BJ (cell line): ENCODE data around the gene GFPT2. TPM values are rescaled to one million over a fixed set of nuclear protein-coding genes. Genes with fewer than 3 reads are reported as not detected.

ENCODE experiments used
- CTCF ChIA-PET: fragments of 350-600 bp; formaldehyde crosslinking; extraction: SDS; loops from one replicate; lab custom pipeline; 2021; ENCODE audit warnings: antibody characterized with exemption, inconsistent platforms; lab: Yijun Ruan, JAX
- POLR2A ChIA-PET: fragments of 300-600 bp; sonication (Branson Sonifier 250); formaldehyde crosslinking; extraction: SDS; loops from one replicate; lab custom pipeline; 2021; ENCODE audit warnings: antibody characterized with exemption; lab: Charles Lee
- DNase-seq: peaks from one replicate; pipeline ENCODE4 v3.0.0-alpha.2; 2011; ENCODE audit warnings: low read depth
- H3K27me3 ChIP-seq: 2 replicates; pipeline ENCODE4 v1.6.0; 2011; ENCODE audit warnings: low read length; ENCODE audit not compliant: control insufficient read depth, insufficient read depth
- H3K36me3 ChIP-seq: 2 replicates; pipeline ENCODE4 v1.5.1; 2011; ENCODE audit warnings: low read length; ENCODE audit not compliant: control insufficient read depth, insufficient read depth
- H3K4me3 ChIP-seq: 2 replicates; pipeline ENCODE4 v1.5.1; 2011; ENCODE audit warnings: low read depth, mild to moderate bottlenecking, control low read depth, low read length
- polyA plus RNA-seq: library from polyadenylated mRNA; depleted of rRNA; stranded (reverse); fragments of >200 nt; gene quantifications from 2 replicates; pipeline ENCODE4 v1.2.3, GENCODE V29; 2011
- TF ChIP-seq, protein P1 (sequence below): IDR thresholded peaks from 2 replicates; pipeline ENCODE4 v1.5.1; 2011; ENCODE audit warnings: low read depth, mild to moderate bottlenecking, control low read depth, inconsistent platforms, low read length, moderate library complexity; ENCODE audit not compliant: insufficient read depth

Gene GFPT2
- polyA plus RNA-seq, 1 experiment, result 6.1 TPM

DNA sequence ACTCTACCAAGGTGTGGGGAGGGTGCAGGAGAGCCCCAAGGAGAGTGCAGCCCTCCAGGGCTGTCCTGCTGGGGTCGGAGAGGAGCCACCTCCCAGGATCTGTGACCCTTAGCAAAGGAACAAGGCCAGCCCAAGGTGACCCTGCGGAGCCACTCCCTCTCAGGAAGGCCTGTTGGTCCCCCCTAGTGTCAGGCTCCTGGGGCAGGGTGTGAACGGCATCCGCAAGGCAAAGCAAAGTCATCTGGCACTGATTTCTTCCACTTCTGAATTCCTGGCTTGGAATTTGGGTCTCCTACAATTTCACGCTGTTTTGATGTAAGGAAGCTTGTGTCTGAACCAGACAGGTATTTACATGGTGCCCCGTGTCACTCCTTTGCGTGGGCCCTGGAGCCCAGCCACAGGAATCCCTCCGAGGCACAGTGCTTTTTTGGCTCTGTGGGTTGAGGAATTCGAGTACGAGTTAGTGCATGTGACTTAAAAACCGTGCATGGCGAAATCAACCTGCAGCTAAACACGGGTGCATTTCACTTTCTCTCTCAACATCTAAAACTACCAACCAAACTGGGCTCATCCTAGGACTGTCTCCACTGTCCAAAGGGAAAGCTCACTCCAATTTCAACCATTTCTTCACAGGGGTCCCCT is 24.5 kb upstream of the GFPT2 start:
- CTCF ChIA-PET, result no interaction called here
- Histone ChIP-seq H3K36me3 (no peaks in the 10 kb centered on the region), H3K4me3 (no peak overlapping the region), H3K27me3 (no peaks in the 10 kb centered on the region)
- DNase-seq, result no peak
- TF ChIP-seq, protein P1, sequence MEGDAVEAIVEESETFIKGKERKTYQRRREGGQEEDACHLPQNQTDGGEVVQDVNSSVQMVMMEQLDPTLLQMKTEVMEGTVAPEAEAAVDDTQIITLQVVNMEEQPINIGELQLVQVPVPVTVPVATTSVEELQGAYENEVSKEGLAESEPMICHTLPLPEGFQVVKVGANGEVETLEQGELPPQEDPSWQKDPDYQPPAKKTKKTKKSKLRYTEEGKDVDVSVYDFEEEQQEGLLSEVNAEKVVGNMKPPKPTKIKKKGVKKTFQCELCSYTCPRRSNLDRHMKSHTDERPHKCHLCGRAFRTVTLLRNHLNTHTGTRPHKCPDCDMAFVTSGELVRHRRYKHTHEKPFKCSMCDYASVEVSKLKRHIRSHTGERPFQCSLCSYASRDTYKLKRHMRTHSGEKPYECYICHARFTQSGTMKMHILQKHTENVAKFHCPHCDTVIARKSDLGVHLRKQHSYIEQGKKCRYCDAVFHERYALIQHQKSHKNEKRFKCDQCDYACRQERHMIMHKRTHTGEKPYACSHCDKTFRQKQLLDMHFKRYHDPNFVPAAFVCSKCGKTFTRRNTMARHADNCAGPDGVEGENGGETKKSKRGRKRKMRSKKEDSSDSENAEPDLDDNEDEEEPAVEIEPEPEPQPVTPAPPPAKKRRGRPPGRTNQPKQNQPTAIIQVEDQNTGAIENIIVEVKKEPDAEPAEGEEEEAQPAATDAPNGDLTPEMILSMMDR, result no peak
- POLR2A ChIA-PET, result no interaction called here

DNA sequence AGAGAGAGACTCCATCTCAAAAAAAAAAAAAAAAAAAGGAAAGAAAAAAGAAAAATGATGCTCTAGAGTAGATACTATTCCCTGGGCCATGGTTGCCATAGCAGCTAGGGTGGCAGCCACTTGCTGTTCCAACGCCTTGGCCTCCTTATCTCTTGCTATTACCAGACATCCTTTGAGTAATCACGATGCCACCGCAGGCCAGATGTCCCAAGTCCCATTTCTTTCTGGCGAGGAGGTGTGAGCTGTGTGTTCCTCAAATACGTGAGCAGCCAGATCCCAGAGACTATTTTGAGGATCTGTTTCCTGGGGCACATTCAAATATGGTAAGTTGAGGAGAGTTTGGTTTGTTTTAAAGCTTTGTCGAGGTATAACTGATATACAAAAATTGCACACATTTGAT is 23.4 kb upstream of the GFPT2 start:
- no peaks in the 10 kb centered on the region for H3K36me3 ChIP-seq
- ChIA-PET POLR2A (no interaction called here), CTCF (interaction anchor here (1.1 kb wide), 1 partner anchor 94 kb away, joined by 3 read pairs; no protein-coding TSS in a partner anchor)
- TF ChIP-seq, protein P1, result no peak
- DNase-seq, result no peak
- H3K27me3 ChIP-seq, result no peaks in the 10 kb centered on the region
- H3K4me3 ChIP-seq, result no peak overlapping the region

DNA sequence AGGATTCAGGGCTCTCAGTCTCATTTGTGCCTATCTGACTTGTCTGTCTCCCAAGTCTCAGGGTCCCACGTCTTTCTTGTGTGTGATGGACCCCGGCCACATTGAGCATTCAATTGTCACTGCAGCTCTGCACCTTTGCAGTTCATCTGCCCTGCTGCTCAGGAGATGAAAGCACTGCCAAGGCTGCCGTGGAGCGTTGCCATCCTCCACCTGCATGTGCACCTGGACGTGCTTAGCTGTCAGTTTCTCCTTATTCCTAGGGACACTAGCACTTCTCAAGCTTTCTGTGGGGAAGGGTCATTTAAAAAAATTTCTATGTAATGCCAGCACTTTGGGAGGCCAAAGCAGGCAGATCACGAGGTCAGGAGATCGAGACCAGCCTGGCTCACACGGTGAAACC is 22.8 kb upstream of the GFPT2 start:
- no peak for DNase-seq
- CTCF ChIA-PET, result interaction anchor here (1.1 kb wide), 1 partner anchor 95 kb away, joined by 3 read pairs; no protein-coding TSS in a partner anchor
- POLR2A ChIA-PET, result no interaction called here
- no peak overlapping the region for H3K4me3 ChIP-seq
- TF ChIP-seq, protein P1, result no peak
- no peaks in the 10 kb centered on the region for H3K27me3 ChIP-seq
- no peaks in the 10 kb centered on the region for H3K36me3 ChIP-seq

DNA sequence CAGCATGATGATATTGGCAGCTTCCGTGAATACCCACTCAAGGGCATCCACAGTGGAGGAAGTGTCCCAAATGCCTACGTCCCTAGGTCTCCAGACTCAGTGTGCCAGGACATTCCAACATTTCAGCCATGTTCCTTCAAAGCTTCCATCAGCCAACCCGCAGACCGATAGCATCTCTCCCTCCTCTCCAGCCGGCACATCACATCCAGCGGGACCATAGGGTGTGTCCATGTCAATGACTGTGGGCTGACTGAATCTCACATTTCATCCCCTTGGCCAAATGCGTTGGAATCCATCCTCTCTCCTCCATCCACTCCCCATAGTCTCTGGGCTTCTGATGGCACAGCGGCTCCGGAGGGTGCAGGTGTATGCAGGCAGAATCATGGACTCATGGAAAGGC is 22.2 kb upstream of the GFPT2 start:
- no peaks in the 10 kb centered on the region for H3K36me3 ChIP-seq
- DNase-seq, result no peak
- H3K4me3 ChIP-seq, result no peak overlapping the region
- H3K27me3 ChIP-seq, result no peaks in the 10 kb centered on the region
- ChIA-PET CTCF (no interaction called here), POLR2A (no interaction called here)
- TF ChIP-seq, protein P1, result no peak

DNA sequence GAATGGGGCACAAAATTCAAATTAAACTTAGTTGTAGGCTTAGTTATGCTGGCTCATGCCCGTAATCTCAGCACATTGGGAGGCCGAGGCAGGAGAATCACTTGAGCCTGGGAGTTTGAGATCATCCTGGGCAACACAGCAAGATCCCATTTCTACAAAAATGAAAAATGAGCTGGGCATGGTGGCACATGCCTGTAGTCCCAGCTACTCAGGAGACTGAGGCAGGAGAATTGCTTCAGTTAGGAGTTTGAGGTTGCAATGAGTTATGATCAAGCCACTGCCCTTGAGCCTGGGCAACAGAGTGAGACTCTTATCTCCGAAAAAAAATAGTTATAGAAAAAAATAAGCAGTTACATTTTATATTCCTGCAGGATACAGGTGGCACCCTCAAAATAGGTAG is 20.7 kb upstream of the GFPT2 start:
- TF ChIP-seq, protein P1, result no peak
- Histone ChIP-seq H3K27me3 (no peaks in the 10 kb centered on the region), H3K36me3 (no peaks in the 10 kb centered on the region), H3K4me3 (no peak overlapping the region)
- ChIA-PET POLR2A (no interaction called here), CTCF (interaction anchor here (1.4 kb wide), 1 partner anchor 97 kb away, joined by 3 read pairs; no protein-coding TSS in a partner anchor)
- DNase-seq, result no peak
